ENCODE results near the gene KCNJ14.
A peak's percentile ranks its signal among the peaks of the same experiment; 100 is the strongest.

The KCNJ14 gene

GRCh38 chr19:48455171-48455907 is at the start of gene KCNJ14:
Gene KCNJ14 (plus strand): TSS chr19:48455574. CDS start chr19:48461725, 6,151 bp downstream.
- Histone ChIP-seq H3K36me3 (peaks cover 63 to 100% (median 92%) of the 10 kb centered on the region in 11 experiments), H3K27me3 (no peaks in the 10 kb centered on the region), H3K9ac (peak within 1 kb of the TSS in 2 of 11 experiments; percentile 13 to 15; a peak in 2 of 22 replicates), H3K4me1 (peaks cover 0 to 30% (median 7%) of the 10 kb centered on the region in 10 experiments; a peak in 11 of 20 replicates), H3K4me2 (peak within 1 kb of the TSS in 4 of 11 experiments; percentile 1 to 34 (median 20); a peak in 4 of 22 replicates), H3K9me3 (replicated peaks in 1 of 11) (no peaks in the 10 kb centered on the region), H3K4me3 (no peak within 1 kb of the TSS), H4K20me1 (peaks cover 0 to 100% (median 82%) of the 10 kb centered on the region in 11 experiments; a peak in 19 of 22 replicates), H3K27ac (no peak within 1 kb of the TSS)
- no peak for TF ChIP-seq Cebpa-rat (IDR thresholded peaks at IDR 0.05)

GRCh38 chr19:48405850-48406249 is 49.5 kb upstream of the KCNJ14 start:
- no peak overlapping the region for H3K27ac ChIP-seq

DNA sequence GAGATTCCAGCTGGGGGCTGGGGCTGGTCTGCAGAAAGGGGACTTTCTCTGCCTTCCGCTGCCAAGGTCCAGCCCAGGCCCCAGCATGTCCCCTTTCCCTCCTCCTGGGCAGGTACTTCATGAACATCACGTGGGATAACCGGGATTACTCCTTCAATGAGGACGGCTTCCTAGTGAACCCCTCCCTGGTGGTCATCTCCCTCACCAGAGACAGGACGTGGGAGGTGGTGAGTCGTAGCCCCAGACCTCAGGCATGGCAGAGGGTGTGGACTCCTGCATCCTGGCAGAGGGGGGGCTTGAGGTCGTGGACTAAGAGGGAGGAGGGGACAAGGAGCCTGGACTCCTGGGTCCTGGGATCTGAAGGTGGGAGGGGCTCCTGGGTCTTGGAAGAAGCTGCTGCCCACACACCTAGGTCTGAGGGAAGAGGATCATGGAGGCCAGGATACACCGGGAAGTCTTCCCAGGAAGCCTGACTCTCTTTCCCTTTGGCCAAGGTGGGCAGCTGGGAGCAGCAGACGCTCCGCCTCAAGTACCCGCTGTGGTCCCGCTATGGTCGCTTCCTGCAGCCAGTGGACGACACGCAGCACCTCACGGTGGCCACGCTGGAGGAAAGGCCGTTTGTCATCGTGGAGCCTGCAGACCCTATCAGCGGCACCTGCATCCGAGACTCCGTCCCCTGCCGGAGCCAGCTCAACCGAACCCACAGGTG is 41.3 kb upstream of the KCNJ14 start:
- Histone ChIP-seq H3K27ac (no peak overlapping the region; a peak in 1 of 22 replicates), H3K4me3 (peak overlapping the region in 3 of 10 experiments; percentile 14 to 51 (median 22); a peak in 2 of 20 replicates), H3K9ac (peak overlapping the region in 1 of 11 experiments; percentile 33; a peak in 1 of 22 replicates)

More at GRCh38 chr19:48405850-48406249, 49.5 kb upstream of the KCNJ14 start:
- Histone ChIP-seq H3K4me3 (no peak overlapping the region), H4K20me1 (no peaks in the 10 kb centered on the region), H3K9ac (no peak overlapping the region), H3K9me3 (replicated peaks in 1 of 11) (0 out of 22 replicates have a peak, but pooled peaks cover 0 to 6% (median 0%) of the 10 kb centered on the region in 11 experiments), H3K4me1 (peaks cover 5 to 20% (median 8%) of the 10 kb centered on the region in 10 experiments; a peak in 15 of 20 replicates), H3K27me3 (0 out of 22 replicates have a peak, but pooled peaks cover 0 to 4% (median 0%) of the 10 kb centered on the region in 11 experiments), H3K4me2 (peak overlapping the region in 3 of 11 experiments; percentile 6 to 13 (median 8); a peak in 4 of 22 replicates), H3K36me3 (no peaks in the 10 kb centered on the region)
- TF ChIP-seq Cebpa-rat (IDR thresholded peaks at IDR 0.05) = no peak

DNA sequence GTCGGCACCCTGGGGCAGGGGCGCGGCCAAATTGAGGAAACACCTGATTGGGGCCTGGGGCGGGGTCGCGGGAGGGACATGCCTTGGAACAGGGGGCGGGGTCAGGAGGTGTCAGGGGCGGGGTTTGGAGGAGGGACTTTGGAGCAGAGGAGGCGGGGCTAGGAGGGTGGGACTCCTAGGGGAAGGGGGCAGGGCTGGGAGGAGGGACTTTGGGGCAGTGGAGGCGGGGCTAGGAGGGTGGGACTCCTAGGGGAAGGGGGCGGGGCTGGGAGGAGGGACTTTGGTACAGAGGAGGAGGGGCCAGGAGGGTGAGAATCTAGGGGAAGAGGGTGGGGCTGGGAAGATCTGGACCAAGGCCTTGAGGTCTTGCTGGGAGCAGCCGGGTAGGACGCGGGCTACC is 40.0 kb upstream of the KCNJ14 start:
- no peaks in the 10 kb centered on the region; a peak in 1 of 22 replicates for H4K20me1 ChIP-seq
- TF ChIP-seq Cebpa-rat (IDR thresholded peaks at IDR 0.05) = no peak
- no peaks in the 10 kb centered on the region for H3K36me3 ChIP-seq
- H3K4me3 ChIP-seq = peak overlapping the region in 7 of 10 experiments; percentile 32 to 51 (median 43); a peak in 11 of 20 replicates
- H3K9ac ChIP-seq = no peak overlapping the region
- H3K27ac ChIP-seq = no peak overlapping the region
- peak overlapping the region; percentile 73 to 88 (median 83) for H3K4me2 ChIP-seq
- H3K27me3 ChIP-seq = peaks cover 13 to 30% (median 21%) of the 10 kb centered on the region in 11 experiments
- H3K9me3 ChIP-seq (replicated peaks in 1 of 11) = no peaks in the 10 kb centered on the region
- peaks cover 37 to 60% (median 54%) of the 10 kb centered on the region in 10 experiments for H3K4me1 ChIP-seq

More for the DNA sequence above, 41.3 kb upstream of the KCNJ14 start:
- H3K9me3 ChIP-seq (replicated peaks in 1 of 11) = no peaks in the 10 kb centered on the region
- H4K20me1 ChIP-seq = no peaks in the 10 kb centered on the region; a peak in 1 of 22 replicates
- H3K27me3 ChIP-seq = peaks cover 13 to 30% (median 21%) of the 10 kb centered on the region in 11 experiments
- H3K4me2 ChIP-seq = peak overlapping the region; percentile 73 to 88 (median 83)
- H3K36me3 ChIP-seq = no peaks in the 10 kb centered on the region
- TF ChIP-seq Cebpa-rat (IDR thresholded peaks at IDR 0.05) = no peak
- peaks cover 36 to 55% (median 51%) of the 10 kb centered on the region in 10 experiments for H3K4me1 ChIP-seq

GRCh38 chr19:48415806-48416221 is 39.6 kb upstream of the KCNJ14 start:
- Histone ChIP-seq H3K36me3 (no peaks in the 10 kb centered on the region), H3K4me3 (peak overlapping the region in 3 of 10 experiments; percentile 28 to 42 (median 41); a peak in 3 of 20 replicates), H3K9ac (no peak overlapping the region), H3K4me2 (peak overlapping the region; percentile 53 to 72 (median 68)), H3K27me3 (peaks cover 13 to 30% (median 21%) of the 10 kb centered on the region in 11 experiments), H3K9me3 (replicated peaks in 1 of 11) (no peaks in the 10 kb centered on the region), H4K20me1 (no peaks in the 10 kb centered on the region; a peak in 1 of 22 replicates), H3K4me1 (peaks cover 37 to 60% (median 54%) of the 10 kb centered on the region in 10 experiments), H3K27ac (no peak overlapping the region)
- no peak for TF ChIP-seq Cebpa-rat (IDR thresholded peaks at IDR 0.05)

GRCh38 chr19:48417421-48417820 is 38.0 kb upstream of the KCNJ14 start:
- Histone ChIP-seq H3K4me2 (peak overlapping the region; percentile 29 to 77 (median 70); a peak in 21 of 22 replicates), H3K9me3 (replicated peaks in 1 of 11) (no peaks in the 10 kb centered on the region), H3K27me3 (peaks cover 13 to 30% (median 21%) of the 10 kb centered on the region in 11 experiments), H3K4me3 (no peak overlapping the region), H4K20me1 (no peaks in the 10 kb centered on the region; a peak in 1 of 22 replicates), H3K36me3 (no peaks in the 10 kb centered on the region), H3K27ac (peak overlapping the region in 4 of 11 experiments; percentile 12 to 37 (median 20); a peak in 4 of 22 replicates), H3K4me1 (peaks cover 37 to 66% (median 59%) of the 10 kb centered on the region in 10 experiments), H3K9ac (peak overlapping the region in 5 of 11 experiments; percentile 6 to 26 (median 11); a peak in 5 of 22 replicates)
- TF ChIP-seq Cebpa-rat (IDR thresholded peaks at IDR 0.05) = no peak

- Histone ChIP-seq H3K9ac (peak overlapping the region; percentile 37 to 70 (median 57); a peak in 19 of 22 replicates), H4K20me1 (no peaks in the 10 kb centered on the region; a peak in 1 of 22 replicates), H3K27me3 (peaks cover 13 to 27% (median 21%) of the 10 kb centered on the region in 11 experiments), H3K9me3 (replicated peaks in 1 of 11) (no peaks in the 10 kb centered on the region), H3K27ac (peak overlapping the region; percentile 17 to 73 (median 63); a peak in 20 of 22 replicates), H3K36me3 (no peaks in the 10 kb centered on the region), H3K4me1 (peaks cover 37 to 65% (median 58%) of the 10 kb centered on the region in 10 experiments), H3K4me3 (peak overlapping the region in 9 of 10 experiments; percentile 28 to 62 (median 48); a peak in 13 of 20 replicates), H3K4me2 (peak overlapping the region; percentile 59 to 85 (median 76))
- TF ChIP-seq Cebpa-rat (IDR thresholded peaks at IDR 0.05) = no peak
Observed at GRCh38 chr19:48418317-48419064, 36.9 kb upstream of the KCNJ14 start.
